ENCODE measurements around the gene SHH. TPM values are rescaled to one million over a fixed set of nuclear protein-coding genes. Genes with fewer than 3 reads are reported as not detected.

Gene SHH
- total and polyA plus RNA-seq, 9 donors = 0.33 to 0.48 TPM; not detected in 7

- Histone ChIP-seq H3K9me3 (peaks cover 0 to 6% of the 10 kb centered on the region in 2 donors), H3K27ac (no peak overlapping the region), H3K36me3 (no peaks in the 10 kb centered on the region), H3K4me1 (ENCODE audit: insufficient read depth) (no peaks in the 10 kb centered on the region), H3K27me3 (no peaks in the 10 kb centered on the region), H3K4me3 (no peak overlapping the region)
- no peak for DNase-seq
- 85 to 89% (median 86%) methylated on average over 2 to 5 of the region's 5 CpGs for WGBS, 3 donors
- intact Hi-C loops (cut with DNase I) = no loop called here
- TF ChIP-seq POLR2A (IDR thresholded peaks at IDR 0.05) = no peak
- no peak for TF ChIP-seq EP300 (IDR thresholded peaks at IDR 0.05)
- no peak for TF ChIP-seq CTCF (IDR thresholded peaks at IDR 0.05)
Observed at GRCh38 chr7:155851892-155852291, 39.6 kb upstream of the SHH start.

- H3K4me3 ChIP-seq = no peak overlapping the region
- H3K9me3 ChIP-seq = peaks cover 0 to 6% of the 10 kb centered on the region in 2 donors
- H3K36me3 ChIP-seq = no peaks in the 10 kb centered on the region
- no peaks in the 10 kb centered on the region for H3K27me3 ChIP-seq
- 70 to 75% (median 70%) methylated on average over 22 of the region's 22 CpGs for WGBS, 3 donors
- intact Hi-C loops (cut with DNase I) = no loop called here
- DNase-seq = no peak
- H3K4me1 ChIP-seq (ENCODE audit: insufficient read depth) = no peaks in the 10 kb centered on the region
- TF ChIP-seq CTCF (IDR thresholded peaks at IDR 0.05) (no peak), POLR2A (IDR thresholded peaks at IDR 0.05) (no peak), EP300 (IDR thresholded peaks at IDR 0.05) (no peak)
- no peak overlapping the region for H3K27ac ChIP-seq
Observed at GRCh38 chr7:155850766-155851678, 38.8 kb upstream of the SHH start.

- 79 to 89% (median 85%) methylated on average over 5 of the region's 5 CpGs for WGBS, 3 donors
- Histone ChIP-seq H3K4me1 (ENCODE audit: insufficient read depth) (no peaks in the 10 kb centered on the region), H3K36me3 (no peaks in the 10 kb centered on the region), H3K27me3 (no peaks in the 10 kb centered on the region), H3K27ac (no peak overlapping the region), H3K9me3 (peaks cover 0 to 6% of the 10 kb centered on the region in 2 donors), H3K4me3 (no peak overlapping the region)
- no peak for DNase-seq
- intact Hi-C loops (cut with DNase I) = no loop called here
- TF ChIP-seq POLR2A (IDR thresholded peaks at IDR 0.05) (no peak), CTCF (IDR thresholded peaks at IDR 0.05) (no peak), EP300 (IDR thresholded peaks at IDR 0.05) (no peak)
Observed at GRCh38 chr7:155850001-155850436, 37.8 kb upstream of the SHH start.

- intact Hi-C loops (cut with DNase I) = no loop called here
- Histone ChIP-seq H3K9me3 (peaks cover 0 to 6% of the 10 kb centered on the region in 2 donors), H3K27me3 (no peaks in the 10 kb centered on the region), H3K27ac (no peak overlapping the region), H3K4me3 (no peak overlapping the region), H3K36me3 (no peaks in the 10 kb centered on the region), H3K4me1 (ENCODE audit: insufficient read depth) (no peaks in the 10 kb centered on the region)
- no peak for DNase-seq
- 47 to 56% (median 53%) methylated on average over 18 of the region's 18 CpGs for WGBS, 3 donors
- TF ChIP-seq POLR2A (IDR thresholded peaks at IDR 0.05) = no peak
- no peak for TF ChIP-seq EP300 (IDR thresholded peaks at IDR 0.05)
- TF ChIP-seq CTCF (IDR thresholded peaks at IDR 0.05) = no peak
Observed at GRCh38 chr7:155848691-155849669, 36.7 kb upstream of the SHH start.
